ENCODE results near the gene CD247. TPM values are rescaled to one million over a fixed set of nuclear protein-coding genes. Genes with fewer than 3 reads are reported as not detected.

Gene CD247
- total and polyA plus RNA-seq, 10 of the 15 experiments (the other 5 are each of a cell fraction or from before 2014, with no cell fraction given) = 0.10 to 0.77 (median 0.30) TPM

- no peak overlapping the region for H3K4me2 ChIP-seq (ENCODE audit: control insufficient read depth, insufficient read depth)
- RAD21 ChIA-PET (ENCODE audit: unreplicated experiment) = no interaction called here
- ATAC-seq = no peak
Measured at GRCh38 chr1:167419245-167419644, 99.1 kb downstream of the CD247 start.

DNA sequence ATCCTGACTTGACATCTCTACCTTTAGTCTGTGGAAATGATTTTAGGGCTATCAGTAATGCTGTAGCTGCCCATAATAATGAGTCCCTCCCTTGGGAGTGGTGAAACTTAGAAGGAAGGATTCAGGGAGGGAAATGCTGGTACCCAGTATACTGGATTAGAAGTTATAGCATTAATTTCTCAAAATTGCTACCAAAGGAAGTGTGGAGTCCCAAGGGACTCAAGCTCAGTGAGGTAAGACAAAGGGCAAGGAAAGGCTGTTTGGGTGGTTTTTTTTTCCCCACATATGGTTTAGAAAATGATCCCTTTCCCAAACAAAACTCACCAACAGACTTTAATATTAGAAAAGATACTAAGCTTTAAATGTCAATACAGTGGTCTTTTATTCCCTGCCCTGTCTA, 99.9 kb downstream of the CD247 start:
- H3K4me1 ChIP-seq (ENCODE audit: control insufficient read depth, insufficient read depth, low read length) = no peaks in the 10 kb centered on the region
- DNase-seq (ENCODE audit: low read depth, low spot score) (no peak), FAIRE-seq (no peak), ATAC-seq (no peak)
- ChIA-PET CTCF (interaction anchor here (0.6 to 1.8 kb wide), 9 partner anchors 9 to 382 kb away, joined by 3 to 5 read pairs (median 3); partner anchors contain the start of gene POU2F1), POLR2A (no interaction called here), RAD21 (ENCODE audit: unreplicated experiment) (interaction anchor here (1.1 to 1.4 kb wide), 2 partner anchors 149 to 154 kb away, joined by 3 to 5 read pairs; no protein-coding TSS in a partner anchor), SMC1A (ENCODE audit: uncharacterized antibody, unreplicated experiment) (interaction anchor here (0.6 to 1.6 kb wide), 5 partner anchors 17 to 262 kb away, joined by 3 to 5 read pairs (median 3); no protein-coding TSS in a partner anchor)
- peaks cover 2 to 5% of the 10 kb centered on the region in 2 experiments; a peak in 2 of 4 replicates for H3K36me3 ChIP-seq (ENCODE audit: control insufficient read depth in 2 of 2, insufficient read depth in 2 of 2, low read length in 1 of 2)
- no peaks in the 10 kb centered on the region for H3K27me3 ChIP-seq (replicated peaks in 1 of 2; ENCODE audit: control insufficient read depth in 2 of 2, insufficient read depth in 2 of 2, low read length in 1 of 2)
- TF ChIP-seq POLR2AphosphoS2 (IDR thresholded peaks at IDR 0.05; ENCODE audit: low read depth, low read length) (no peak), MEF2B (IDR thresholded peaks at IDR 0.05; ENCODE audit: partially characterized antibody, poor library complexity, severe bottlenecking) (peak; percentile 41)
- no peaks in the 10 kb centered on the region for H4K20me1 ChIP-seq (ENCODE audit: control insufficient read depth, insufficient read depth)
- H3K9ac ChIP-seq (ENCODE audit: control insufficient read depth, insufficient read depth, low read length) = no peak overlapping the region
- no peak overlapping the region for H3K4me2 ChIP-seq (ENCODE audit: control insufficient read depth, insufficient read depth)
- no peak overlapping the region for H2AFZ ChIP-seq (ENCODE audit: control insufficient read depth, low read depth, low read length)
- H3K27ac ChIP-seq (ENCODE audit: control insufficient read depth, insufficient read depth) = no peak overlapping the region
- intact Hi-C loops (cut with micrococcal nuclease; ENCODE audit: unreplicated experiment) = no loop called here
- no peaks in the 10 kb centered on the region for H3K9me3 ChIP-seq (replicated peaks; ENCODE audit: control insufficient read depth, insufficient read depth, low read length)
- H3K79me2 ChIP-seq (ENCODE audit: control insufficient read depth, insufficient read depth, low read length) = no peaks in the 10 kb centered on the region
- H3K4me3 ChIP-seq = no peak overlapping the region
- in situ Hi-C loops (cut with MboI) = no loop called here
- TSS peak; percentile 9 for BruUV-seq (replicated peaks)

More at GRCh38 chr1:167419245-167419644, 99.1 kb downstream of the CD247 start:
- Histone ChIP-seq H3K4me1 (ENCODE audit: control insufficient read depth, insufficient read depth, low read length) (no peaks in the 10 kb centered on the region), H3K36me3 (ENCODE audit: control insufficient read depth in 2 of 2, insufficient read depth in 2 of 2, low read length in 1 of 2) (peaks cover 2 to 4% of the 10 kb centered on the region in 2 experiments; a peak in 3 of 4 replicates), H3K4me3 (no peak overlapping the region), H3K27ac (ENCODE audit: control insufficient read depth, insufficient read depth) (no peak overlapping the region), H4K20me1 (ENCODE audit: control insufficient read depth, insufficient read depth) (no peaks in the 10 kb centered on the region), H3K9ac (ENCODE audit: control insufficient read depth, insufficient read depth, low read length) (no peak overlapping the region), H3K27me3 (replicated peaks in 1 of 2; ENCODE audit: control insufficient read depth in 2 of 2, insufficient read depth in 2 of 2, low read length in 1 of 2) (no peaks in the 10 kb centered on the region), H3K79me2 (ENCODE audit: control insufficient read depth, insufficient read depth, low read length) (no peaks in the 10 kb centered on the region), H2AFZ (ENCODE audit: control insufficient read depth, low read depth, low read length) (no peak overlapping the region), H3K9me3 (replicated peaks; ENCODE audit: control insufficient read depth, insufficient read depth, low read length) (no peaks in the 10 kb centered on the region)
- FAIRE-seq = no peak
- no peak for DNase-seq (ENCODE audit: low read depth, low spot score)
- BruUV-seq (replicated peaks) = no TSS peak
- intact Hi-C loops (cut with micrococcal nuclease; ENCODE audit: unreplicated experiment) (no loop called here), in situ Hi-C loops (cut with MboI) (no loop called here)
- SMC1A ChIA-PET (ENCODE audit: uncharacterized antibody, unreplicated experiment) = interaction anchor here (1.2 kb wide), 1 partner anchor 18 kb away, joined by 4 read pairs; no protein-coding TSS in a partner anchor
- CTCF ChIA-PET = interaction anchor here (1.5 kb wide), 1 partner anchor 151 kb away, joined by 3 read pairs; no protein-coding TSS in a partner anchor
- TF ChIP-seq SIN3A (IDR thresholded peaks at IDR 0.05; ENCODE audit: low read depth, low read length) = no peak
- TF ChIP-seq SPI1 (IDR thresholded peaks at IDR 0.05; ENCODE audit: borderline replicate concordance, insufficient read depth, low read depth, low read length) = no peak
- POLR2A ChIA-PET = no interaction called here
